Ishikawa (cell line): ENCODE data around the gene GTF2IRD1.

Experiments
- CEBPB ChIP-seq: IDR thresholded peaks from 2 replicates; pipeline ENCODE4 v1.6.1; 2012
- CREB1 ChIP-seq: IDR thresholded peaks from 2 replicates; pipeline ENCODE4 v1.6.1; 2012; ENCODE audit warnings: low read depth
- EGR1 ChIP-seq: IDR thresholded peaks from 2 replicates; pipeline ENCODE4 v1.6.1; 2012
- EP300 ChIP-seq: IDR thresholded peaks from 2 replicates; pipeline ENCODE4 v1.6.1; 2012; ENCODE audit warnings: borderline replicate concordance
- FOXM1 ChIP-seq: IDR thresholded peaks from 2 replicates; pipeline ENCODE4 v1.6.1; 2012; ENCODE audit warnings: low read depth, borderline replicate concordance
- MAX ChIP-seq: IDR thresholded peaks from 2 replicates; pipeline ENCODE4 v1.6.1; 2012
- NFIC ChIP-seq: IDR thresholded peaks from 2 replicates; pipeline ENCODE4 v1.6.1; 2012
- RAD21 ChIP-seq: IDR thresholded peaks from 2 replicates; pipeline ENCODE4 v1.6.1; 2012; ENCODE audit warnings: low read depth
- REST ChIP-seq: IDR thresholded peaks from 2 replicates; pipeline ENCODE4 v1.6.1; 2012; ENCODE audit warnings: low read depth, mild to moderate bottlenecking
- TAF1 ChIP-seq: IDR thresholded peaks from 2 replicates; pipeline ENCODE4 v1.6.1; 2012; ENCODE audit warnings: low read depth, mild to moderate bottlenecking
- TCF12 ChIP-seq: IDR thresholded peaks from 2 replicates; pipeline ENCODE4 v1.6.1; 2012; ENCODE audit warnings: low read depth
- TEAD4 ChIP-seq: IDR thresholded peaks from 2 replicates; pipeline ENCODE4 v1.6.1; 2012
- USF1 ChIP-seq: IDR thresholded peaks from 2 replicates; pipeline ENCODE4 v1.6.1; 2012
- YY1 ChIP-seq: IDR thresholded peaks from 2 replicates; pipeline ENCODE4 v1.6.1; 2012; ENCODE audit warnings: low read depth
- ZBTB7A ChIP-seq: IDR thresholded peaks from 2 replicates; pipeline ENCODE4 v1.6.1; 2012; ENCODE audit warnings: low read depth

Gene GTF2IRD1

GRCh38 chr7:74475987-74476350 is 22.3 kb downstream of the GTF2IRD1 start:
- no peak for TF ChIP-seq TCF12

- no peak for TF ChIP-seq YY1
Observed at GRCh38 chr7:74476626-74477025, 22.9 kb downstream of the GTF2IRD1 start.

- no peak for TF ChIP-seq CEBPB
- TF ChIP-seq TEAD4 = no peak
- TF ChIP-seq USF1 = no peak
- no peak for TF ChIP-seq FOXM1
- no peak for TF ChIP-seq TCF12
- no peak for TF ChIP-seq CREB1
- no peak for TF ChIP-seq REST
- no peak for TF ChIP-seq MAX
- no peak for TF ChIP-seq YY1
- no peak for TF ChIP-seq TAF1
- no peak for TF ChIP-seq ZBTB7A
- TF ChIP-seq RAD21 = no peak
- no peak for TF ChIP-seq EP300
- TF ChIP-seq EGR1 = no peak
- no peak for TF ChIP-seq NFIC
Observed at GRCh38 chr7:74478671-74479065, 25.0 kb downstream of the GTF2IRD1 start.

GRCh38 chr7:74479066-74479781 is 25.5 kb downstream of the GTF2IRD1 start:
- TF ChIP-seq ZBTB7A (peak; percentile 94), MAX (peak; percentile 16; the same call in 1 of the 2 replicates), RAD21 (peak; percentile 6; the same call in 1 of the 2 replicates), NFIC (peak; percentile 90), CREB1 (no peak), EP300 (peak; percentile 81), FOXM1 (peak; percentile 44; the same call in 1 of the 2 replicates), YY1 (no peak), USF1 (peak; percentile 66; the same call in 1 of the 2 replicates), TAF1 (no peak), TCF12 (peak; percentile 83), TEAD4 (peak; percentile 57), EGR1 (peak; percentile 78; the same call in 1 of the 2 replicates), CEBPB (no peak; the same call in 1 of the 2 replicates), REST (no peak)

- TF ChIP-seq MAX (no peak), CEBPB (no peak), YY1 (0 out of 2 replicates have a peak, but pooled peaks have one; percentile 23), EGR1 (no peak), ZBTB7A (peak; percentile 64), NFIC (peak; percentile 9; the same call in 1 of the 2 replicates), EP300 (no peak), CREB1 (no peak), FOXM1 (no peak), USF1 (no peak; the same call in 1 of the 2 replicates), RAD21 (no peak), TCF12 (no peak), TEAD4 (peak; percentile 8; the same call in 1 of the 2 replicates), REST (no peak), TAF1 (0 out of 2 replicates have a peak, but pooled peaks have one; percentile 41)
Observed at GRCh38 chr7:74479961-74480829, 26.5 kb downstream of the GTF2IRD1 start.
